OCI-LY7 (cell line): ENCODE measurements around the gene MTA3. TPM values are rescaled to one million over a fixed set of nuclear protein-coding genes. Genes with fewer than 3 reads are reported as not detected.
A peak's percentile ranks its signal among the peaks of the same experiment; 100 is the strongest.

Experiments used
- BruUV-seq: library from RNA; stranded (reverse); fragments of 400-500 nt; replicated peaks from 2 replicates; lab custom pipeline; 2021; lab: Mats Ljungman, UMichigan
- CTCF ChIA-PET: fragments of 300-600 bp; sonication (Branson Sonifier 250); formaldehyde crosslinking; loops from one replicate; lab custom pipeline; 2022; ENCODE audit warnings: antibody characterized with exemption; ENCODE audit not compliant: unreplicated experiment; lab: Charles Lee
- POLR2A ChIA-PET: fragments of 300-600 bp; sonication (Branson Sonifier 250); formaldehyde crosslinking; loops from one replicate; lab custom pipeline; 2022; ENCODE audit warnings: antibody characterized with exemption; lab: Charles Lee
- DNase-seq: peaks from one replicate; pipeline ENCODE4 v3.0.0-alpha.2; 2015; ENCODE audit warnings: low spot score
- H2AFZ ChIP-seq: fragments of 200-600 bp; sonication (generic), shearing (Covaris generic); 2 replicates; pipeline ENCODE4 v1.6.1; 2014; ENCODE audit warnings: mild to moderate bottlenecking, antibody characterized with exemption, low read length, moderate library complexity
- H3K27ac ChIP-seq: fragments of 200-600 bp; sonication (generic); 2 replicates; pipeline ENCODE4 v1.5.1; 2014; ENCODE audit warnings: mixed run types, low read depth, mild to moderate bottlenecking, moderate library complexity, low read length, inconsistent platforms; ENCODE audit not compliant: poor library complexity, severe bottlenecking
- H3K36me3 ChIP-seq: fragments of 200-600 bp; sonication (generic); 2 replicates; pipeline ENCODE4 v1.6.1; 2014; ENCODE audit warnings: mild to moderate bottlenecking, antibody characterized with exemption, low read length, moderate library complexity, mixed read lengths; ENCODE audit not compliant: insufficient read depth
- H3K4me1 ChIP-seq: fragments of 200-600 bp; sonication (generic); 2 replicates; pipeline ENCODE4 v1.5.1; 2014; ENCODE audit warnings: mild to moderate bottlenecking, low read length; ENCODE audit not compliant: insufficient read depth, poor library complexity, severe bottlenecking
- H3K4me2 ChIP-seq: fragments of 200-600 bp; sonication (generic); 2 replicates; pipeline ENCODE4 v1.6.1; 2014; ENCODE audit warnings: mild to moderate bottlenecking, low read length
- H3K4me3 ChIP-seq: fragments of 200-600 bp; sonication (generic); 2 replicates; pipeline ENCODE4 v1.5.1; 2014; ENCODE audit warnings: mild to moderate bottlenecking, low read depth, low read length; ENCODE audit not compliant: poor library complexity, severe bottlenecking
- H3K79me2 ChIP-seq: fragments of 200-600 bp; sonication (generic); 2 replicates; pipeline ENCODE4 v1.6.1; 2016; ENCODE audit warnings: low read depth, mild to moderate bottlenecking, low read length, moderate library complexity, mixed read lengths; ENCODE audit not compliant: insufficient read depth
- H3K9me2 ChIP-seq: fragments of 200-600 bp; sonication (generic); 2 replicates; pipeline ENCODE4 v1.6.1; 2016; ENCODE audit warnings: mild to moderate bottlenecking, low read length, mixed read lengths; ENCODE audit not compliant: insufficient read depth
- H3K9me3 ChIP-seq: fragments of 200-600 bp; sonication (generic); 2 replicates; pipeline ENCODE4 v1.6.1; 2014; ENCODE audit warnings: mild to moderate bottlenecking, mixed run types, low read length, mixed read lengths
- H4K20me1 ChIP-seq: fragments of 200-600 bp; sonication (generic); 2 replicates; pipeline ENCODE4 v1.6.1; 2014; ENCODE audit warnings: mild to moderate bottlenecking, antibody characterized with exemption, low read length, moderate library complexity, mixed read lengths; ENCODE audit not compliant: insufficient read depth
- EZH2phosphoT487 ChIP-seq: fragments of 200-600 bp; sonication (generic); IDR thresholded peaks from 2 replicates; pipeline ENCODE4 v1.6.1; 2018; ENCODE audit warnings: low read depth, borderline replicate concordance, mild to moderate bottlenecking, mixed run types, antibody characterized with exemption, low read length, moderate library complexity, mixed read lengths
- intact Hi-C: fragments of 100-400 bp; cut with micrococcal nuclease; formaldehyde crosslinking; loops from one replicate; pipeline ENCODE4 v1.10.0; 2022; ENCODE audit not compliant: unreplicated experiment
- total RNA-seq, 2 experiments: library from RNA; depleted of rRNA in 1 of 2; stranded (reverse); fragments of >200 nt in 1 of 2; shearing (Covaris generic) in 1 of 2; gene quantifications; 2 replicates each; pipeline ENCODE4 v1.2.3, GENCODE V29; 2014 to 2022
- TF ChIP-seq, protein P1 (sequence below): fragments of 200-600 bp; sonication (generic); conservative IDR thresholded peaks from 2 replicates; pipeline ENCODE4 v1.5.1; 2014; ENCODE audit warnings: mild to moderate bottlenecking, antibody characterized with exemption, low read length, moderate library complexity, mixed read lengths

Gene MTA3
- total RNA-seq, 2 experiments from 2014 or later: 72.7 to 205 TPM

GRCh38 chr2:42769583-42770287, 201.3 kb downstream of the MTA3 start:
- no peak for DNase-seq
- no peak overlapping the region for H2AFZ ChIP-seq
- no peaks in the 10 kb centered on the region for H3K9me2 ChIP-seq
- H3K9me3 ChIP-seq: no peaks in the 10 kb centered on the region
- CTCF ChIA-PET: no interaction called here
- BruUV-seq: no TSS peak
- no peaks in the 10 kb centered on the region for H3K79me2 ChIP-seq
- POLR2A ChIA-PET: no interaction called here
- no peaks in the 10 kb centered on the region for H3K36me3 ChIP-seq
- H3K4me2 ChIP-seq: no peak overlapping the region
- no peak for TF ChIP-seq EZH2phosphoT487
- TF ChIP-seq, protein P1, sequence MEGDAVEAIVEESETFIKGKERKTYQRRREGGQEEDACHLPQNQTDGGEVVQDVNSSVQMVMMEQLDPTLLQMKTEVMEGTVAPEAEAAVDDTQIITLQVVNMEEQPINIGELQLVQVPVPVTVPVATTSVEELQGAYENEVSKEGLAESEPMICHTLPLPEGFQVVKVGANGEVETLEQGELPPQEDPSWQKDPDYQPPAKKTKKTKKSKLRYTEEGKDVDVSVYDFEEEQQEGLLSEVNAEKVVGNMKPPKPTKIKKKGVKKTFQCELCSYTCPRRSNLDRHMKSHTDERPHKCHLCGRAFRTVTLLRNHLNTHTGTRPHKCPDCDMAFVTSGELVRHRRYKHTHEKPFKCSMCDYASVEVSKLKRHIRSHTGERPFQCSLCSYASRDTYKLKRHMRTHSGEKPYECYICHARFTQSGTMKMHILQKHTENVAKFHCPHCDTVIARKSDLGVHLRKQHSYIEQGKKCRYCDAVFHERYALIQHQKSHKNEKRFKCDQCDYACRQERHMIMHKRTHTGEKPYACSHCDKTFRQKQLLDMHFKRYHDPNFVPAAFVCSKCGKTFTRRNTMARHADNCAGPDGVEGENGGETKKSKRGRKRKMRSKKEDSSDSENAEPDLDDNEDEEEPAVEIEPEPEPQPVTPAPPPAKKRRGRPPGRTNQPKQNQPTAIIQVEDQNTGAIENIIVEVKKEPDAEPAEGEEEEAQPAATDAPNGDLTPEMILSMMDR: no peak
- no peaks in the 10 kb centered on the region for H4K20me1 ChIP-seq
- H3K27ac ChIP-seq: no peak overlapping the region
- intact Hi-C loops: loop anchor here (5.0 kb wide), 1 partner anchor 272 kb away; no protein-coding TSS in a partner anchor
- H3K4me1 ChIP-seq: no peaks in the 10 kb centered on the region
- H3K4me3 ChIP-seq: no peak overlapping the region

- H3K27ac ChIP-seq: no peak overlapping the region
- H3K9me3 ChIP-seq: no peaks in the 10 kb centered on the region
- no peaks in the 10 kb centered on the region for H3K36me3 ChIP-seq
- H3K4me3 ChIP-seq: no peak overlapping the region
- intact Hi-C loops: loop anchor here (5.0 kb wide), 1 partner anchor 273 kb away; no protein-coding TSS in a partner anchor
- H3K4me1 ChIP-seq: no peaks in the 10 kb centered on the region
- no peaks in the 10 kb centered on the region for H3K79me2 ChIP-seq
- no peak overlapping the region for H3K4me2 ChIP-seq
- DNase-seq: peak; percentile 52
- BruUV-seq: no TSS peak
- CTCF ChIA-PET: no interaction called here
- TF ChIP-seq, protein P1: peak; percentile 71
- no peak for TF ChIP-seq EZH2phosphoT487
- POLR2A ChIA-PET: no interaction called here
- H4K20me1 ChIP-seq: no peaks in the 10 kb centered on the region
- no peak overlapping the region for H2AFZ ChIP-seq
- no peaks in the 10 kb centered on the region for H3K9me2 ChIP-seq
These were observed 202.1 kb downstream of the MTA3 start for GRCh38 chr2:42770288-42771131.
